ENCODE results near the gene PICALM.

PICALM gene

DNA sequence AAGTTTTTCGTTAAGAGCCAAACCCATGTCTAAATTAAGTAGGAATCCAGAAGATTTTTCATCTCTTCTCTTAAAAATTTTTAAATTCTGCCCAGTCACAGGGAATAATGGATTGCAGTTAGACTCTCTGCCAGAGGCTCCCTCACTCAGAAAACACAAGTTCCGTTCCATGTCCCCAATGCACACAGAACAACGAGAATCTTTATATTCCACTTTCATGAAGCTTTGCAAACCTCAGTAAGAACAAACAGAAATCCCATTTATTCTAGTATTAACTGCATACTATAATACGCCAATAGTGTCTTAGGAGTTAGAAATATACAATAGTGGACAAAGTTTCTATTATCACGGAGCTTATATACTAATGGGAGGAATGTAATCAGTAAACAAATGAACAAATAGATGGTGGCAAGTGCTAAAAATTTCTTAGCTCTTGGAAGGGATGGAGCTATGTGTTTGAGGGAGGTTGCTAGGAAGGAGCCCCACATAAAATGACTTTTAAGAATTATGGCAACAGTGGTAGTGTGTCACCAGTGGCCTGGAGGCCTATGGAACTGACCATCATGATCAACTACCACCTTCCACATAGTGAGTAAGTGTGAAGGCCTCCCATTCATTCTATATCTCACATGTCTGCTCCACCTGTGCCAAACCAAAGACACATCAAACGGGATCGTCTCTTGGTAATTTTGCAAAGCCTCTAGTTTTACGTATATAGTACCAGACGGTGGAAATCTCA, 24.9 kb downstream of the PICALM start:
- no peak for DNase-seq

DNA sequence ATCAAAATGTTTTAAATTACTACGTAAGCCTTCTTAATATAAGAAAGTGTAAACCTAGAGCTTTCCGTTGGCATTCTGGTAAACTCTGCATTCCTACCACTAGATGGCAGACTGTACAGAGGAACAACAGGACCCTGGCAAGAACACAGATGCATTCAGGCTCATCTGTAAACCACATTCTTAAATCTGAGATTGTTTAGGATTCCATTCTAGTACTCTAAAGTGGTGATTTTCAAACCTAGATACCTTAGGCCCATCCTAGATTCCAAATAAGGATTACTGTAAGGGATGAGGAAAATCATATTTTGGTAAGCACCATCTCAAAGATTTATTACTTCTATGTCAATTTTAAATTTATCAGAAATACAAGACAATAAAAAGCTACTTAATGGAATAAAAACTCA, 26.9 kb downstream of the PICALM start:
- peak; percentile 59 to 81 for DNase-seq

DNA sequence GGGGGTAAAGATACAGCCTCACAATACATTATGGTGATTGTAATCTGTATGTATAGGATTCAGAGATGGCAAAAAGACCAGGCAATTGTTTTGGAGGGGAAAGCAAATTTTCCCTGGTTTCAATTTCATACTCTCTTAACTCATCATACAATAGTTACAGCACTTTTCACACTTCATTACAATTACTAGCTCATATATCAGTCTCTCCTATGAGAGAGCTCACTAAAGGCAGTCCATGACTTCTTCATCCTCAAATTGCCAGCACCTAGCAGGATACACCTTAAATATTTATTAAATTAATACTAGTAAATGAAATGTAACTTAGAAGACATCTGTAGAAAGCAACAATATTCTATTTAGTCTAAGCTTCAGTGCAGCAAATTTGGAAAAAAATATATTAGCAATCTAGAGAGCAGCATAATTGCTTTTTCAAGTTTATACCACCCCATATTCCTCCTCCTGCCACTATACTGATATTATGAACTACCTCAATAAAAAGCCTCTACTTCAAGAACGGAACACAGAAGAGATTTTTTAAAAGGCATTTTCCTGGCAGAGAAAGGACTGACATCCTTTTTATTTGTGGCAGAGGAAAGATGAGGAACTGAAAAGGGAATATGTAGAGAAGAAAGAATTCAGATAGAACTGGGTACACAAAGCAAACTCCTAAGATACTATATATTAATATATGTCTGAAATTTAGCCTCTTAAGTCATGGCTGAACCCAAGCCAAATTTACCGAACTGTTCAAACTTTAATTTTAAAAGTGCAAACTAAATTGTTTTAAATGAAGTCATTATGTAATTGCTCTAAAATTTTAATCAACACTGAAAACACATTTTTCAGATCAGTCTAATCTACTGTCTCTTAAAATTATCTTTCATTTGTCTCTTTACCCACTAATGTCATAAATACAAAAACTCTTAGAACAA, 27.7 kb downstream of the PICALM start:
- no peak for DNase-seq

DNA sequence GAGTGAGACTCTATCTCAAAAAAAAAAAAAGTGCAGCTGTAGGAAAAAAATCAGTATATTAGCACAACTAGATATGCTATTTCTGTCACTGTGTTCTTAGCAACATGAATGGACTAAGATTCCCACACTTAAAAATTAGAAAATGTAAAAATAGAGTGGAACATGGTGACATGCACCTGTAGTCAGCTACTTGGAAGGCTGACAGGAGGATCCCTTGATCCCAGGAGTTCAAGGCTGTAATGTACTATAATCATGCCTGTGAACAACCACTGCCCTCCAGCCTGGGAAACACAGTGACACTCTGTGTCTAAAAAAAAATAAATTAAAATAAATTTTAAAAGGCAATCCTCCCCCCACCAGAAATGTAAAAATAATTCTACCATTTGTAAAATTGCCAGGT, 29.8 kb downstream of the PICALM start:
- no peak for DNase-seq

DNA sequence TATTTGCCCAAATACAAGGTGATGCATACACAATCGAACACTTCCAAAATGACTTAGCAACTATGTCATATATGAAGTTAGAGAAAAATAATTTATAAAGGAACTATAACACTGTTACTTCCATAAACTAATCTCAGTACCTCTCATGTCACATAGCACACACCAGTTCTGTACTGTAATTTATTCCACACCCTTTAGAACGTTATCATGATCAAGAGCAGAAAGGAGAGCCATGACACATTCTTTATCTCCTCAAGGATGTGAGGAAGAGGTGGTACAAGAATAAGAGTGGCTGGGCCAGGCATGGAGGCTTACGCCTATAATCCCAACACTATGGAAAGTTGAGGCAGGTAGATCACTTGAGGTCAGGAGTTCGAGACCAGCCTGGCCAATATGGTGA, 31.1 kb downstream of the PICALM start:
- no peak for DNase-seq

DNA sequence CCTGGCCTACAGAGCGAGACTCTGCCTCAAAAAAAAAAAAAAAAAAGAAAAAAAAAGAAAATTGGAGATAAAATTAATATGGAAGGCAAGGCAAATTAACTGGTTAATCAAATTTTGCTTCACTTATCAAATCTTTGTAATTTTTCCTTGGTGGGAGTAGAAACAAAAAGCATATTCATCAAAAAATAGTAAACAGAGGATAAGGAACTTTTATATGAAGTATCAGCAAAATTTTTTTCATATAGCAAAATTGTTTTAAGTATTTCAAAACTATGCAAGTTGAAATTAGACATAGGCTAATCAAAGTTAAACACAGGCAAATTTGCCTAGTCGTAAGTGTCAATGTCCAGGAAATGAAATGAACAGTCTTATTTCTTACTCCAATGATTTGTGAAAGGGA, 33.0 kb downstream of the PICALM start:
- DNase-seq, result no peak

DNA sequence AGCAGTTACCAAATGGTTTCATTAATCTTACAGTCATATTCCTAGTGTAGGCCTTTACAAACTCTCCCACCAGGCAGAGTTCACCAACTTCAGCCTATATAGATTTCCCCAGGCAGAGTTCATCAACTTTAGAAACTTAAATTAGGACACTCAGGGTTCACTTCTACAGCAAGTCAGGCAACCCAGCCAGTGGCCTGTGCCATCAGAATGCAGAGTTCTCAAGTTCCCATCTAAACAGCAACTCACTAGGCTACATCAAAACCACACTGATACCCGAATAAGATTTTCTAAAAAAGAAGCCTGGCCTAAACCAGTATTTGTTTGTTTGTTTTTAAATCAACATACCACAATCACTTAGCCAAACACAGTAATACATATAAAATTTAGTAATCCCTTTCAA, 33.7 kb downstream of the PICALM start:
- no peak for DNase-seq

DNA sequence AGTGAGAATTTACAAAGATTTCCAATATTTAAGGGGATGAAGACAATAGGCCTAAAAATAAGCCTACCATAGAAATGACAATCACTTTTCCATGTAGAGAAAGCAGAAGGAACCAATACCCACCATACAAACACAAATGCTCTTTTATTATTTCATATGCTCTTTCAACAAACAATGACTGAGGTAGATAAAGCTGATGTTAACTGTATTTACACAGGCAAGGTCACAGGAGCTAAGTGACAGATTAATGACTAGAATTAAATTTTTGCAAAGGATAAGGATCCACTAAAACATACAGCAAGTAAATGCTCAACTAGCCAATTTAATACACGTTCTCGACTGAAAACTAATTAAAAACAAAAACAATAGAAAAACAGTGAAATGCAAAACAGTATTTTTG, 34.2 kb downstream of the PICALM start:
- no peak for DNase-seq

DNA sequence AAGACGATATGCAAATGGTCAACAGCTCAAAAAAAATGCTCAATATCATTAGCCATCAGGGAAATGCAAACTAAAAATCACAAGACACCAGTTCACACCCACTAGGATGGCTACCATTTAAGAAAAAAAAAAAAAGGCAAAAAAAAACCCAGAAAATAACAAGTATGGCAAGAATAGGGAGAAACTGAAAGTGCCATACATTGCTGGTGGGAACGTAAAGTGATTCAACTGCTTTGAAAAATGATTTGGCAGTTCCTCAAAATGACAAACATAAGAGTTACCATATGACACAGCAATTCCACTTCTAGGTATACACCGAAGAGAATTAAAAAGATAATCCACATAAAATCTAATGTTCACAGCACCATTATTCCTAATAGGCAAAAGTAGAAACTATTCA, 47.5 kb downstream of the PICALM start:
- no peak for DNase-seq

DNA sequence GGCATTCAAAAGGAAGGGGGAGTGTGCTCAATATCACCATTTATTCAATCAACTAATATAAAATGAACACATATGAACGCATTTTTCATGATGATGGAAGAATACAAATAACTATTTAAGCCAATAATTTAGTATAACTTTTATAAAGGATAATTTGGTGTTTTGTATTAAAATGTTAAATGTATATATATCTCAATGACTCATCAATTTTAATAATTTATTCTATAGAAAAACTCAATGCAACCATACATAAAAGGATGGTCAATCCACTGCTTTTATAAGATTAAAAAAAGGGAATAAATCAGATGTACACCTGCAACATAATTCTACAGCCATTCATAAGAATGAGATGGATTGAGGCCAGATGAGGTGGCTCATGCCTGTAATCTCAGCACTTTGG, 50.6 kb downstream of the PICALM start:
- no peak for DNase-seq

DNA sequence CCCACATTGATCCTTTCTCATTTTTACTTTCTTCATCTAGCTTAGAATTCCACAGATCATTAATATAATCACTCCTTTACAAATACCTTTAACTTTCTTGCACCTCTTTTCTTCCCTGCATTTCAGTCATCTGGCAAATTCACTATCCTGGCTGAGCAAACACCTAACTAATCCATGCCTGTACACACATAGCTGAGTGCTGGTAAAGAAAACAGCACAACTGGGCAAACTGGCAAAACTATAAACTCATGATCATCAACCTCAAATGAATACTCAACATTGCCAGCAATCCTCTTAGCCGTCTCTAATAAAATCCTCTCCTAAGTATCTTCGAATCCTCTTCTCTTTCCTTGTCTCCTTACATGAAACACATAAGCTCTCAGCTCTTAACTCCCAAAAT, 52.4 kb downstream of the PICALM start:
- no peak for DNase-seq

DNA sequence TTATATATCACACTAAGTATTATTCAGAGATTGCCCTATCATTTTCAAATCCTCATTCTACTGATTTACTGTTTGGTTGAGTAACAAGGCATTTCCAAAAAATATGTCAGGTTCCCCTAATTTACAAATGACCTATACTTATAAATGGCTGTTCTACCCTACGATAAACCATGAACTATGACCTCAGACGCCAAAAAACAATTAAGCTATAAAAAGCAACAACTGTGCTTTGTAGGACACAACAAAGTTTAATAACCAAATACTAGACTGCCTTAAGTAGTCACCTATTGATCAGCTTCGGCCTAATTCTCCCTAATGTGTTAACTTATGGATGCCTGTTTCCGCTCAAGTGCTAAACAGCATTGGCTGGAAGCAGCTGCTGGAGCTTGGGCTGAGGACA, 53.2 kb downstream of the PICALM start:
- DNase-seq, result no peak

DNA sequence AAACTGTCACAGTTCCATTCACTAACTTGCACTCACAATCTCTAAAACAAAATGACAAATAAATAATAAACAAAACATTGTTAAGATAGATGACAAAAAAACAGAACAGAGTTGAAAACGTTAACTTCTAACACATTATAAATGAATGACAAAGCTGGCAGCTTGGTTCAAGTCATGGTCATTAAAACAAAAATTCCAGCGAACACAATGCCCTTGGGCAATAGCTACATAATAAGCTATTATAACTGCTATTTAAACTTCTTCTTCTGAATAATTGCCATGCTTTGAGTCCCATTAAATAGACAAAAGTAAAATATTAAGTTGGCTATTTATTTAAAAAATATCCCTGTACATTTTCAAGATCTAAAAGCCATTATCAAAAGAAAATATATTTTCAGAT, 54.7 kb downstream of the PICALM start:
- DNase-seq, result no peak

DNA sequence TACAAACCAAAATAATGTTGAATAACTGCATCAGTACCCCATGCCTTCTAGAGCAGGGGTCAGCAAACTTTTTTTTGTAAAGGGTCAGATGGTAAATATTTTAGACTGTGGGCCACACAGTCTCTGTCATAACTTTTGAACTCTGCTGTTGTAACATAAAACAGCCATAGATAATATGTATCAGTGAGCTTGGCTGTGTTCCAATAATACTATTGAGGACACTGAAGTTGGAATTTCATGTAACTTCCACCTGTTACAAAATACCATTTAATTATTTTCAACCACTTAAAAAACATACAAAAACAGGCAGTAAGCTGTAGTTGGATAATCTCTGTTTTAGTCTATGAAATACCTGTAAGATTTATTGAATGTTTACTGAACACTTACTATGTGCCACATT, 55.2 kb downstream of the PICALM start:
- no peak for DNase-seq

DNA sequence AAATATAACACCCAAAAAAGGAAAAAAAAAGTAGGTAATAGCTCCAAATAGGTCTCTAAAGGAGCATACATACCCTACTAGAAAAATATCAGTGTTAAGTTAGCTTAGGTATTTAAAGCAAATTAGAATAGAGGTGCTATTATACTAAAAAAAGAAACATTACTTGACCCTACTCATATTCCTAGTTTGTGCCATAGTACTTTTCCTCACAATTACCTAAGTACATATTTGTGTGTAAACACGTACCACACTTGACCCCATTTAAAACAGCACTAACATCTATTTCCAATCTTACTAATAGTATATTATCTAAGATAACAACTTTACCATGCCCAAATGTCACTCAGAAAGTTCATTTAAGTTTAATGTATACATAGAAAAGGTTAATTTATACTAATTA, 57.7 kb downstream of the PICALM start:
- DNase-seq, result no peak

DNA sequence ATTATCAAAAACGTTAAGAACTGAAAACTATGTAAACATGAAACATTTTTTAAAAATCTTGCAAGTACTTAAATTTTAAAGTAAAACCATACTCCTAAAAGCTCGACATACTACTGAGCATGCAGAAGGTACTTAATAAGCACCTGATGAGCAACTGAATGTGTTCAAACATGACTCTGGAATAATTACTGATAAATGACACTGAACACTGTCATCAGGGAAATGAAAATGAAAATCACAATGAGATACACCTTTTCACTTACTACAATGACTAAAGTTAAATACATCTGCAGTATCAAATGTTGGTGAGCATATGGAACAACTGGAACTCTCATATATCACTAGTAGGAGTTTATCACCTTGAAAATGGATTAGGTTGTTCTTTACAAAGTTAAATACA, 65.2 kb downstream of the PICALM start:
- DNase-seq, result no peak

DNA sequence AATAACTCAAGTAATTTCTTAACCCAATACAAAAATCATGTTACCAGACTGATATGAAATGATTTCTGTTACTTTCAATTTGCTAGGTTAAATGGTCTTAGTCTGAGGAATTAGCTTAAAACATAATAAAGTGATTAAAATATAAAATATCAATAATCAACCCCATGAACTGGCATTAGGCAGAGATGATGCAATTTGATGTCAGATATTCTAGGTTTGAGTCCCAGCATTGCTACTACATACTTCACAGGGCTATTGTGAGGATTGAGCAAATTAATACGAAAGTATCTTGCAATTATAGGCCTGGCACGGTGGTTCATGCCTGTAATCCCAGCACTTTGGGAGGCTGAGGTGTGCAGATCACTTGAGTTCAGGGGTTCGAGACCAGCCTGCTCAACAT, 66.5 kb downstream of the PICALM start:
- no peak for DNase-seq

DNA sequence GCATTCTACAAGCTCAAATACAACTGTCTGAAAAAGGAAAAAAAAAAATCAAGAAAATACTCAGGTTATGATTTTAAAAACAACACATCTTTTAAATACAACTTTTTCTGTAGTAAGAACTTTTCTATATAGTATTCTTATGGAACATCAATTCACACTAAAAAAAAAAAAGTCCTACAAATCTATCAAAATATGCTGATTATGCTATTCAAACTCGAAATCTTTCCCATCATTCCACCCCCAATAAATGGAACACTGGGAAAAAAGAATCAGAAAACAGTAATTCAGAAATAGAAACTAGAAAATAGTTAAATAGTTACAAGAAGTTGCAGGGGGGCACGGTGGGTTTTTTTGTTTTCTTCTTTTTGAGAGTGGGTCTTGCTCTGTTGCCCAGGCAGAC, 77.4 kb downstream of the PICALM start:
- no peak for DNase-seq

DNA sequence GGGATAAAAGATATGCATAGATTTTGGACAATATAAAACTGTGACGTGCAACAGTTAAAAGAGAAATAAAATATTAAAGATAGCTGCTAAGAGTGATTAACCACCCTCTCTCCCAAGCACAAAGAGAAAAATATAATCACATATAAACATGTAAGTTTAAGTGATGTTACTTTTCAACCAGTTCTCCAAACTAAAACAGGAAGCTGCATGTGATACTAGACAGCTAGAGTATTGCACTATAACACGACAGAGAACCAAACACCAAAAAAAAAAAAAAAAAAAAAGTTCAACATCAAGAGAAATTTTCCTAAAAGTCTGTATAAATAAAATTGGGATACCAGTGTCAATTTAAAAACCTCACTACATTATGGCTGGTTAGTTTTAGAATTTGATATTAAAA, 79.1 kb downstream of the PICALM start:
- DNase-seq, result no peak

DNA sequence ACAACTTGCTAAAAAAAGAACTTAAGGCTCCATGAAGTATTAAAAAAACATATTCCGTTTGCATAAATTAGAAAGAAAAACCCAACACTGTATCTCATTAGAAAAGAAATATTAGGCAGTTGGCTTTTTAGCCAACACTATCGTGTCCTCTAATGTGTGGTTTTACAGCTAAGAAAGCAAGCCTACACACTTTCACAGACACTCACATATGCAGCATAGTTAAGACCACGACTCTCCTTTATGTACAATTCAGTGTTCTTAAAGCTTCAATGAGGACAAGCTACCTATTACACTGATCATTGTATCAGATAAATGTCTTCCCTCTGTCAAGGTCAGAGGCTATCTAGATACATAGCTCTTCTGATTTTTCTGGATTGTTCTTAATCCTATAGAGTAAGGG, 80.1 kb downstream of the PICALM start:
- no peak for DNase-seq

DNA sequence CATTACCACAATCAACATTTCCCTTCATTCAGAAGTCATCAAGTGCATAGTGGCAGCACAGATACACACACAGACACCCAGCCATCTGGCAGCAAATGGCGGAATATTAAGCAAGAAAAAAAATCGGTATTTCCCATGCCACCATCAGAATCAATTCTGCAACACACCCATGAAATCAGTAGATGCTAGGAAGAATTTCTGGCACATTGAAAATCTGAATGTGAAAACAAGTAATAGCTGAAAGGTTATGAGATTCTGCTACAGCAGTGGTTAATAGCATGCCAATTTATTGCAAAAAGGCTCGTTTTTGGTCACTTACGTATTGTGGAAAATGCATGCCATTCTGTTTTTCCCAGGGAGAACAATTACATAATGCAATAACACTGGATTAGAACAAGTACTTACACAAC, 91.1 kb downstream of the PICALM start:
- no peak for DNase-seq

DNA sequence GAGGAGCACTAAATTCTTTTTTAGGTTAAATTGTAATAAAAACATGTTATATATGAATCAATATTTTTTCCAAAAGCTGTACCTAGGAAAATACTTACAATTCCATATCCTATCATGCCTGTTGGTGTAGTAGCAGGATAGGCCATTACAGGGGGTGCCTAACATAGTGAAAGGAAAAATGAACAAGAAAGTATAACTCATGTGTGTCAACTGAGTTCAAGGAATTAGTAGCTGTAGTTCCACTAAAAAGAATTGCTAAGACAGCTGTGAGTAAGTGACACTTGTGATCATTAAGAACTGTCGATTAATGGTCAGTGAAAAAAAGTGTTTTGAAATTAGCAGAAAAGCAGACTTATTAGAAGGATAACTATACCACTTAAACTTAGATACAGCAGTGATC, 92.4 kb downstream of the PICALM start:
- no peak for DNase-seq

DNA sequence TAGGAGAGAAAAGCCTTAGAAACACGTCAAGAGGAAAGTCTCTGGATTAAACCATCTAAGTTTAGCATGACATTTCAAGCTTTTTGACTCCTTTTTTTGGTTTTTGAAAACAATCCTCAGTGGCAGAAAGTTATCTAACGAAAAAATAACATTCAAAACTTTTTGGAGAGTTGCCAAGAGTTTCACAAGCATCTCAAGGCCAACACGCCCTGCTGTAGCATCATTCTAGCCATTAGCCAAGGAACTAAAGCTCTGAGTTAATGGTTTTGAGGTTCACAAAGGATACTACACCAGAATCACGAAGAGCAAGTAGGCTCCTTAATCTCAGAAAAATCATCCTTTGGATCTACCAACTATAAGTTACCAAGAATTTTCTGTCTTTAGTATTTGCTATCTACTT, 94.8 kb downstream of the PICALM start:
- no peak for DNase-seq

DNA sequence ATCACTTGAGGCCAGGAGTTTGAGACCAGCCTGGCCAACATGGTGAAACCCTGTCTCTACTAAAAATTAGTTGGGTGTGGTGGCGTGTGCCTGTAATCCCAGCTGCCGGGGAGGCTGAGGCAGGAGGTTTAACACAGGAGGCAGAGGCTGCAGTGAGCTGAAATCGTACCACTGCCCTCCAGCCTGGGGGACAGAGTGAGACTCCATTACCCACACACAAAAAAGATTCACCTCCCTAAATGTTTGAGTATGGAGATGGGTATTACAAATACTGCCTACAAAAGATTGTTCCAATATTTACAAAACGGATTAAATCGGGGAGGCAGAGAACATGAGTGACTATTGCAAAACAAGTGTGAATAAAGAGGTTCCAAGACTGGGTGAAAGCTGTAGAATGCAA, 98.3 kb downstream of the PICALM start:
- no peak for DNase-seq

DNA sequence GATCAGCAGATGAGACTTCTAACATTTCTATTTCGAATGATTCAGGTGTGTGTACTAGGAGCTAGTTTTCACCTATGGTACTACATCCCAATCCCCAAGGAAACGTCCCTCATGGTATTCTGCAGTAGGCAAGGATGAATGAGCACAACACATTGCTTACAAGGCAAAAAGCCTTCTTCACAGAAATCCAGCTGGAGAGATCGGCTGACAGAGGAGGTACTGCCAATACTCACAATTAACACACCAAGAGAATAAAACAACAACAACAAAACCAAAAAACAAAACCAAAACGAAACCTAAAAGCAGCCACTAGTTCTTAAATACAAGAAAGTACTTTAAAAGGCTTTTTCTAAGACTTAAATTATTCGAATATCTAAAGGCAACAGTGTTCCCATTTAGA, 101.4 kb downstream of the PICALM start:
- no peak for DNase-seq

Data from NCI-H446 (cell line).